ENCODE measurements around the gene CLTA. TPM values are rescaled to one million over a fixed set of nuclear protein-coding genes. Genes with fewer than 3 reads are reported as not detected.

Gene CLTA
- total RNA-seq, 1 donor from 2014 or later = 199 TPM

DNA sequence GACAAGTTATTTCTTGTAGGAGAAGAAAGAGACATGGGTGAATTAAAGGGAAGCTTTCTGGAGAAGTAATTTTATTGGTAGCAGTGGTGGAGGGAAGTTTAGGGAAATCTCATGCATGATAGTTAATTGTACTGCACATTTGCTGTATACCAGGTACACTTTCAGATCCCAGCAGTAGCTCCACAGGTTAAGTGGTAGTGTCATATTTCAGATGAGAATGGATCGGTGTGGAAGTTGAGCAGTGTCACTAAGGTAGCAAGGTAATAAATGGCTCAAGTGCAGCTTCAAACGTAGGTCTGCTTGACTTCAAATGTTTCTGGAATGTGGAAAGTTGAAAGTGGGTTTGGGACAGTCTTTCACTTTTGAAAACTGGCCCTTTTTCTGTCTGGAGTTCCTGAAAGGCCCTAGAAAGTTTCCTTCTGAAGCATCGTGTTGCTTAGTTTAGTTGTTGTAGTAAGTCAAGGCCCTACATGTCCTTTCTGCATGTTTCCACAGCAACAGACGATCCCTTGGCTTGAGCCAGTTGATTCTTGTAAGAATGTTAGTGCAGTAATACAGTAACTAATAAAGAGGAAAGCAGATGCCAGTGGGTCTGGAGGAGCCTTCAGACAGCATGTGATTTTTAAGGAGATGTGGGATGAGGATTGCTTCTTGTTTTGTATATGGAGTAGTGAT is 3.7 kb downstream of the CLTA start:
- H3K36me3 Mint-ChIP-seq = peaks cover 14% of the 10 kb centered on the region
- no peak overlapping the region for H3K27ac Mint-ChIP-seq
- H3K9ac ChIP-seq = no peak overlapping the region
- H3K4me1 ChIP-seq = peaks cover 20% of the 10 kb centered on the region
- H3K4me3 Mint-ChIP-seq = no peak overlapping the region
- H2AFZ ChIP-seq (replicated peaks) = no peak overlapping the region
- H3K9me3 ChIP-seq (ENCODE audit: low read depth) = no peaks in the 10 kb centered on the region
- TF ChIP-seq CTCF (IDR thresholded peaks at IDR 0.05) = no peak
- no peaks in the 10 kb centered on the region for H3K9me3 Mint-ChIP-seq
- H3K36me3 ChIP-seq = no peaks in the 10 kb centered on the region
- H3K79me2 ChIP-seq (ENCODE audit: low read depth) = peaks cover 77% of the 10 kb centered on the region
- peaks cover 29% of the 10 kb centered on the region for H3K4me1 Mint-ChIP-seq
- H3K27me3 Mint-ChIP-seq (ENCODE audit: insufficient read depth, low read depth) = no peaks in the 10 kb centered on the region
- H3K27ac ChIP-seq = no peak overlapping the region
- no peak overlapping the region for H3K4me3 ChIP-seq
- peaks cover 11% of the 10 kb centered on the region for H3F3A ChIP-seq (ENCODE audit: low read depth)
- no peaks in the 10 kb centered on the region for H3K27me3 ChIP-seq
- DNase-seq (ENCODE audit: low spot score) = no peak
- H3K4me2 ChIP-seq = no peak overlapping the region
- peaks cover 58% of the 10 kb centered on the region for H4K20me1 ChIP-seq (ENCODE audit: low read depth)

DNA sequence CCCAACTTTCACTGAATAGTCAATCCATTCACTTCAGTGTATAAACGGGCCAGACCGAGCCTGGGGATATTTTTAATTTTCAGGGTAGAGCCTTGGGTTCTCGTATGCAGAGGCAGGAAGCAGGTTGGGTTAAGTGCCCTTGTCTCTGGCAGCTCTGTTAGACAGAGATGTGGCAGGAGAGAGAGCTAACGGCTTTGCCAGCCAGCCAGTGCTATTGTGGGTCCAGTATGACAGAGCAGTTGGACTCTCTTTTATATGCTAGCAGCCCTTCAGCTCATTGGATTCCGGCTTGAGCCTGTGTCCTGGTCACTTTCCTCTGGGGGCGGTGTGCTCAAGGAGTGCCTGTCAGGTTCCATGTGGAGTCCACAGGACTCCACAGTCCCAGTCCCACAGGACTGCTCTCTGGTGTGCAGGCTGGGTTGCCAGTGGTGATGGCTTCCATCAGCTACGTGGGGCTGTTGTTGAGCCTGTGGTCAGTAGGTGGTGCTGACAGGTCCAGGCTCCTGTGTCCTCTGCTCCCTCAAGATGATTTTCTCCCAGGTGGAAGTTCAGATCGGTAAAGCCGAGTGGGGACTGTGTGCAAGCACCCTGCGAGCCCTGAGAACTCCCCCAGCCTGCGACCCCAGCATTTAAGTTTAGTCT is 14.3 kb downstream of the CLTA start:
- H3K27ac ChIP-seq = no peak overlapping the region
- H3K79me2 ChIP-seq (ENCODE audit: low read depth) = peaks cover 23% of the 10 kb centered on the region
- H3K9ac ChIP-seq = no peak overlapping the region
- H3K27me3 ChIP-seq = no peaks in the 10 kb centered on the region
- H3K4me2 ChIP-seq = no peak overlapping the region
- H3K4me3 ChIP-seq = no peak overlapping the region
- H4K20me1 ChIP-seq (ENCODE audit: low read depth) = peaks cover 38% of the 10 kb centered on the region
- no peaks in the 10 kb centered on the region for H3K9me3 Mint-ChIP-seq
- no peak overlapping the region for H3K27ac Mint-ChIP-seq
- H3F3A ChIP-seq (ENCODE audit: low read depth) = no peaks in the 10 kb centered on the region
- peaks cover 13% of the 10 kb centered on the region for H3K4me1 Mint-ChIP-seq
- H3K4me1 ChIP-seq = no peaks in the 10 kb centered on the region
- H3K27me3 Mint-ChIP-seq (ENCODE audit: insufficient read depth, low read depth) = peaks cover 5% of the 10 kb centered on the region
- H3K4me3 Mint-ChIP-seq = no peak overlapping the region
- peak; percentile 35 for DNase-seq (ENCODE audit: low spot score)
- no peak overlapping the region for H2AFZ ChIP-seq (replicated peaks)
- peaks cover 41% of the 10 kb centered on the region for H3K36me3 Mint-ChIP-seq
- H3K36me3 ChIP-seq = peaks cover 10% of the 10 kb centered on the region
- no peaks in the 10 kb centered on the region for H3K9me3 ChIP-seq (ENCODE audit: low read depth)
- TF ChIP-seq EZH2 (IDR thresholded peaks at IDR 0.05) = no peak
- TF ChIP-seq CTCF (IDR thresholded peaks at IDR 0.05) = peak; percentile 43
- no peak for TF ChIP-seq EZH2phosphoT487 (IDR thresholded peaks at IDR 0.05)

DNA sequence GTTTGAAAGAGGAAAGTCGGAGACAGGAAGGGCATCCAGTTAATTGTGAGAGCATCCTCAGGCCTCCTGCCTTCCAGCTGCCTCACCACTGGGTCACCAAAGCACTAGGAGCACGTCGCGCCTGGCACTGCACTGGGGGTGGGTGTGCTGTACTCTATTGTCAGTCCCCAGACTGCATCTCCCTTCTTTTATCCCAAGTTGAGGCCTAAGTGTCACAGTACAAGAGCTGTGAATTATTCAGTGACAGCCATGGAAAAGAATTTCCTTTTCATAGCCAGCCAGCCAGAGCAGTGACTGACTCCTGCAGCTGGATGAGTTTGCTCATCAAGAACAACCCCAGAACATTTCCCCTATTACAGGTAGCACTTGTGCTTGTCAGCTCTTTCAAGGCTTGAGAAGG is 16.3 kb downstream of the CLTA start:
- no peaks in the 10 kb centered on the region for H3K9me3 Mint-ChIP-seq
- Histone ChIP-seq H3K27me3 (no peaks in the 10 kb centered on the region), H3K4me3 (no peak overlapping the region), H3K79me2 (ENCODE audit: low read depth) (peaks cover 34% of the 10 kb centered on the region), H3F3A (ENCODE audit: low read depth) (no peaks in the 10 kb centered on the region), H3K9me3 (ENCODE audit: low read depth) (no peaks in the 10 kb centered on the region), H3K27ac (no peak overlapping the region), H2AFZ (replicated peaks) (no peak overlapping the region), H3K4me1 (no peaks in the 10 kb centered on the region), H3K9ac (no peak overlapping the region), H3K4me2 (no peak overlapping the region), H4K20me1 (ENCODE audit: low read depth) (peaks cover 58% of the 10 kb centered on the region), H3K36me3 (peaks cover 2% of the 10 kb centered on the region)
- no peak overlapping the region for H3K4me3 Mint-ChIP-seq
- TF ChIP-seq EZH2 (IDR thresholded peaks at IDR 0.05) = no peak
- TF ChIP-seq EZH2phosphoT487 (IDR thresholded peaks at IDR 0.05) = no peak
- TF ChIP-seq CTCF (IDR thresholded peaks at IDR 0.05) = no peak
- peaks cover 19% of the 10 kb centered on the region for H3K4me1 Mint-ChIP-seq
- H3K27ac Mint-ChIP-seq = peak overlapping the region; percentile 69
- no peak for DNase-seq (ENCODE audit: low spot score)
- H3K36me3 Mint-ChIP-seq = peaks cover 43% of the 10 kb centered on the region
- peaks cover 5% of the 10 kb centered on the region for H3K27me3 Mint-ChIP-seq (ENCODE audit: insufficient read depth, low read depth)
